ENCODE measurements around the gene OAT.

OAT gene

DNA sequence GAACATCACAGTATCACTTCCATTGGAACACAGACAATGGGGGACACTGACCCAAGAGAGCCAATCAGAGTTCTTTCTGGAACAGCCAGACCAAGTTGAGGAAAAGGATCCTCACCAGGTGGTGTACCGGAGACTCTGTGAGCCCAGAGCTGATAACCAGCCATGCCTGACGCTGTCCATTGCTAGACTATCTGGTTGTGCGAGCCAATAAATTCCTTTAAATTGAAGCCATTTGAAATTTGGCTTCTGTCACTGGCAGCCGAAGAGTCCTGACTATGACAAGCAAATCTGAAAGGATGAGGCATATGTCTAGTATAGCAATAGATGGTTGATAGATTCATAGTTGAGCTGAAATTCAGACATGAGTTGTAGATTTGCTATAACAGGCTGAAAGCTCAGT lies 39.8 kb upstream of the OAT start:
- H3K4me3 ChIP-seq (ENCODE audit: low read depth, low read length), result no peak overlapping the region
- no peaks in the 10 kb centered on the region for H3K36me3 ChIP-seq (ENCODE audit: control insufficient read depth, insufficient read depth, low read length)
- no peaks in the 10 kb centered on the region for H3K27me3 ChIP-seq (ENCODE audit: control insufficient read depth, insufficient read depth, low read length)
- H3K27ac ChIP-seq (ENCODE audit: low read depth, low read length), result no peak overlapping the region
- no peak overlapping the region for H3K9ac ChIP-seq (ENCODE audit: low read length)
- no peaks in the 10 kb centered on the region for H3K9me3 ChIP-seq (ENCODE audit: control insufficient read depth, insufficient read depth, low read depth, low read length)
- H3K4me1 ChIP-seq (ENCODE audit: control insufficient read depth, insufficient read depth, low read length), result peaks cover 46% of the 10 kb centered on the region

DNA sequence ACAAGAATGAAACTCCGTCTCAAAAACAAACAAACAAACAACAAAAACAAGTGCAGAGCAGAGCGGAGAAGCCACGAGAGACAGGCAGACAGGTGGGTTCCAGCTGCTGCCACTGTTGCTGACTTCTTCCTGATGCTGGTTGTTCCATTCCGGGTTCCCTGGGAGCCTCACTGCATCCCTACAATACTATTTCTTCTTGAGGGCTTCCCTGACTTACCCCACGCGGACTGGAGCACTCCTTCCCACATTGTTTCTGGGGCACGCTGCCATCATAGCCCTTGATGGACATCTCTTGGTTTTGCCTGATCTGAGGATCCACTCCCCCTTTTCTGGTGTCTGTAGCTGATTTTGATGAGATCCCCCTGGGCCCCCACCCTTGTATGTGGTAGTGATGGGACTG lies 36.7 kb upstream of the OAT start:
- peaks cover 10% of the 10 kb centered on the region for H3K27me3 ChIP-seq (ENCODE audit: control insufficient read depth, insufficient read depth, low read length)
- no peak overlapping the region for H3K4me3 ChIP-seq (ENCODE audit: low read depth, low read length)
- H3K4me1 ChIP-seq (ENCODE audit: control insufficient read depth, insufficient read depth, low read length), result peaks cover 68% of the 10 kb centered on the region
- H3K36me3 ChIP-seq (ENCODE audit: control insufficient read depth, insufficient read depth, low read length), result no peaks in the 10 kb centered on the region
- no peak overlapping the region for H3K27ac ChIP-seq (ENCODE audit: low read depth, low read length)
- peak overlapping the region; percentile 19 for H3K9ac ChIP-seq (ENCODE audit: low read length)
- H3K9me3 ChIP-seq (ENCODE audit: control insufficient read depth, insufficient read depth, low read depth, low read length), result no peaks in the 10 kb centered on the region

DNA sequence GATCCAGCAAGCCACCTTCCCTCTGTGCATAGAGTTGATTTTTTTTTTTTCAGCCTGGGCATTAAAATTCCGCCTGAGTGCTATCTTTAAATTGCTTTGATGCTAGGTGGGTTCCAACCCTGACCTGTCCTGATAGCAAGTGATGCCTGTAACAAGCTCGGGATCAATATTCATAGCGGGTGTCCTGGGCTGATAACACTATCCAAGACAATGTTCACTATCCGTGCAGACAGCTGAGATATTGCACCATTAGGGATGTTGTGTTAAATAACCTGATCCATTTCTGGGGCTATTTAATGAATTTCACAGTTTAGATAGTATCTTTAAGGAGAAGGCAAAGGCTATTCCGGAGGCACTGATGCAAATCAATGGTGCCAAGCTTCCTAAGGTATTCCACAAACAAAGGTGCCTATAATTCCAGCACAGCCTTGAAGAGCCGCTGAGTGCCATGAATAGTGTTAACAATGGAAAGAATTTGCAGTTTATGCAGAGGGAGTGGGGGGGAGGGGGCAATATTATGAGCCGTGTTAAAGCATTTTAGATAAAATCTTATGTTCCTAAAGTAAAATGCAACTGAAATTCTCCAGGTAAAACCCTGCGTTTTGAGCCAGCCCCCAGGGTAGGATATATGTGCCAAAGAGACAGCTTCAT lies 35.4 kb upstream of the OAT start:
- no peaks in the 10 kb centered on the region for H3K9me3 ChIP-seq (ENCODE audit: control insufficient read depth, insufficient read depth, low read depth, low read length)
- H3K27ac ChIP-seq (ENCODE audit: low read depth, low read length), result peak overlapping the region; percentile 73; the same call in 1 of the 2 replicates
- peaks cover 67% of the 10 kb centered on the region for H3K4me1 ChIP-seq (ENCODE audit: control insufficient read depth, insufficient read depth, low read length)
- peaks cover 21% of the 10 kb centered on the region for H3K27me3 ChIP-seq (ENCODE audit: control insufficient read depth, insufficient read depth, low read length)
- peak overlapping the region; percentile 49 for H3K9ac ChIP-seq (ENCODE audit: low read length)
- no peaks in the 10 kb centered on the region for H3K36me3 ChIP-seq (ENCODE audit: control insufficient read depth, insufficient read depth, low read length)
- H3K4me3 ChIP-seq (ENCODE audit: low read depth, low read length), result peak overlapping the region; percentile 11

DNA sequence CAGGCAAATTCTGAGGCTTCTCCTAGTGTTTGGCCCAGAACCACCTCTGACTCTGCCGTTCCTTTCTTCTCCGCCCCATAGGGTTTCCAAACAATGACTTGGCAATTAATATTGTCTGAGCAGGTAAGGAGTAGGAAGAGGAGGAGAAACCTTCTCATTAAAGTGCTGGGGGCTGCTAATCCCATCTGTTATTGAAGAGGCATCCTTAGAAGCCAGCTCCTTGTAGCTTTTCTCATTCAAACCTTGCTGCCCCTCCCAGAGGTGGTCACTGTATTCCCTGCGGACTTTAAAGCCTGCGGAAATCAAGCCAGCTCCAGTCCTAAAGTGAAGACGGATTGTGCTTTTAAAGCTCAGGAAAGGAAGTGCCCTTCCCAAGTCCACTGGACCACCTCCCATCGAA lies 32.6 kb upstream of the OAT start:
- Histone ChIP-seq H3K4me1 (ENCODE audit: control insufficient read depth, insufficient read depth, low read length) (peaks cover 50% of the 10 kb centered on the region), H3K4me3 (ENCODE audit: low read depth, low read length) (peak overlapping the region; percentile 58), H3K27ac (ENCODE audit: low read depth, low read length) (peak overlapping the region; percentile 69; the same call in 1 of the 2 replicates), H3K27me3 (ENCODE audit: control insufficient read depth, insufficient read depth, low read length) (peaks cover 49% of the 10 kb centered on the region), H3K9me3 (ENCODE audit: control insufficient read depth, insufficient read depth, low read depth, low read length) (no peaks in the 10 kb centered on the region), H3K36me3 (ENCODE audit: control insufficient read depth, insufficient read depth, low read length) (no peaks in the 10 kb centered on the region), H3K9ac (ENCODE audit: low read length) (peak overlapping the region; percentile 86)

DNA sequence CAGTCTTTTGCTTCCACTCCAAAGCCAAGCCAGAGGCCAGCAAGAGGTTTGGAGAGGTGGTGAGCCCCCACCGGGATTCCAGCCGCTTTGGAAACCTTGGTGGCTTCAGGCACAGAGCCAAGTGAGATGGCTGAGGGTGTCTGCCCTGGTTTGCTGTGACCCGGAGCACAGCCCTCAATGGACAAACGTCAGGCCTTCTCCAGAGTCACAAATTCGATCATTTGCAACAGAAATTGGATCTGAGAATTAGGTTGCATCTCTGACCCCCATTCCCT lies 32.0 kb upstream of the OAT start:
- peak overlapping the region; percentile 58 for H3K4me3 ChIP-seq (ENCODE audit: low read depth, low read length)
- peak overlapping the region; percentile 86 for H3K9ac ChIP-seq (ENCODE audit: low read length)
- H3K36me3 ChIP-seq (ENCODE audit: control insufficient read depth, insufficient read depth, low read length), result no peaks in the 10 kb centered on the region
- no peaks in the 10 kb centered on the region for H3K9me3 ChIP-seq (ENCODE audit: control insufficient read depth, insufficient read depth, low read depth, low read length)
- H3K27ac ChIP-seq (ENCODE audit: low read depth, low read length), result peak overlapping the region; percentile 69; the same call in 1 of the 2 replicates
- peaks cover 54% of the 10 kb centered on the region for H3K27me3 ChIP-seq (ENCODE audit: control insufficient read depth, insufficient read depth, low read length)
- peaks cover 45% of the 10 kb centered on the region for H3K4me1 ChIP-seq (ENCODE audit: control insufficient read depth, insufficient read depth, low read length)

DNA sequence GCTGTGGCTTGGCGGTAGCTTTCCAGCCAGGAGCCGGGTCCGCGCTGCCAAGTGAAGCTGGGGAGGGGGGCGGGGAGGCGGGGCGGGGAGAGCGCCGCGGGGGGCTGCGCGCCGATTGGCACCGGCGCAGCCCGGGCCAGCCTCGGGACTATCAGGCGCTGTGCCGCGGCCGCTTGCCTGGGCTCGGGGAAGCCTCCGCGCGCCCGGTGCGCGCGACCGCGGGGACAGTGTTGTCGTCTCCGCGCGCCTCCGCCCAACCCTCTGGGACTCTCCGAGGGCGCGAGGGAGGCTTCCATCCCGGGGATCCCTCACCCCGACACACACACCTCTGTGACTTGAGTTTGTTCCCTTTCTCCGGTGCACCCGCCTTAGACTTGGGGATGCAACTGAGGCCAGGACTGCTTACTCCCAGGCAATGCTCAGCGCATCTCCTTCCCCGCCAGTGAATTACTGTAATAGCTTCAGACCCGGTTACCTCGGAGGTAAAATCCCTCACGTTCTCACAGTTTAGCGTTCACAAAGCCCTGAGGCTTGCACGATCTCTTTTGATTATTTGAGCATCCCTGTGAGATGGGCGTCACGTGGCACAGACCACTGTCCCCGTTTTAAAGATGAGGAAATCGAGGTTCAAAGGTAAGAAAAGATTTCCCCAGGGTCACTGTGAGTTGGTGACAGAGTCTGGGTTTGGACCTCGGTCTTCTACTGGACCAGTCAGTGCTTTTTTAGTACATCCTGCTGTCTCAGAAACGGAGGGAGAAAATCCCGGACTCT lies 31.5 kb upstream of the OAT start, which contains the start of gene NKX1-2:
TSS of gene NKX1-2 (minus strand) at position 24 of the 771 bp plus-strand sequence. CDS start 92 bp downstream, outside the sequence.
- Histone ChIP-seq H3K9ac (ENCODE audit: low read length) (peak within 1 kb of the TSS; percentile 86), H3K27ac (ENCODE audit: low read depth, low read length) (peak within 1 kb of the TSS; percentile 69; the same call in 1 of the 2 replicates), H3K36me3 (ENCODE audit: control insufficient read depth, insufficient read depth, low read length) (no peaks in the 10 kb centered on the region), H3K27me3 (ENCODE audit: control insufficient read depth, insufficient read depth, low read length) (peaks cover 56% of the 10 kb centered on the region), H3K4me3 (ENCODE audit: low read depth, low read length) (peak within 1 kb of the TSS; percentile 58), H3K9me3 (ENCODE audit: control insufficient read depth, insufficient read depth, low read depth, low read length) (no peaks in the 10 kb centered on the region), H3K4me1 (ENCODE audit: control insufficient read depth, insufficient read depth, low read length) (peaks cover 40% of the 10 kb centered on the region)

DNA sequence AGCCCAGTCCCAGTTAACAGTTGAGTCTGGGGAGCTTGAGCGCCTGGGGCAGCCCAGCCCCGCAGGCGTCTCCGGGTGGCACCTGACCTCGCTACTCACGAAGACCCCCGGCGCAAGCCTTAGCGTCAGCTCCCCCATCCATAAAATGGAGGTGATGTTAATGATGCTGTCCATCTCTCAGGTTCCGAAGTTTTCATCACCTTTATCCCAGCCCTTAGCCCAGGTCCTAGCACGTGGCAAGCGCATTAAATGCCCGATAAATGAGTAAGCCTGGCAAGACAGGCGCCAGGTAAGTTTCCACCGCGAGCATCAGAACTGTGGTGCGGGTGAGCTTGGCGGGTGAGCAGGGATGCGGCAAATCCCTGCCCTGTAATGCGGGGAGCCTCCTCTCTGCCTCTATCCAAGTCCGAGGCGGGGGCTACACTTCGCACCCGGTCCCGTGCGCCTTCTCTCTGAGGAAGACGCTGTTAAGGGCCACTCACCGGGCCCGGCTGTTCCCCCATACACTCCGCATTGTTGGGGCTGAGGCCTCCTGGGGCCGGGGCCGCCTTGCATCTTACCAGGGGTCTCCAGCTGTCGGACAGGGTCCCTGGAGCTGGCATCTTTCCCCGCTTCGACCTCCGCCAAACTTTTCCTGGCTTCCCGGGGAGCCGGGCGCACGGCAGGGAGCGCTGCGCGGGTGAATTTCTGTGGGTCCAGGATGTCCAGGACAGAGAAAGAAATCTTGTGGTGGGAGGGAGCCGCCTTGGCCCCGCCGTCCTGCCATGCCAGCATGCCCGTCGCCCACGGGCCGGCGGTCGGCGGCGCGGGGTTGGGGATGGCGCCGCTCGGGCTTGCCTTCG lies 30.7 kb upstream of the OAT start:
- Histone ChIP-seq H3K4me1 (ENCODE audit: control insufficient read depth, insufficient read depth, low read length) (peaks cover 32% of the 10 kb centered on the region), H3K4me3 (ENCODE audit: low read depth, low read length) (peak overlapping the region; percentile 58), H3K27me3 (ENCODE audit: control insufficient read depth, insufficient read depth, low read length) (peaks cover 56% of the 10 kb centered on the region), H3K9me3 (ENCODE audit: control insufficient read depth, insufficient read depth, low read depth, low read length) (no peaks in the 10 kb centered on the region), H3K27ac (ENCODE audit: low read depth, low read length) (peak overlapping the region; percentile 62; the same call in 1 of the 2 replicates), H3K36me3 (ENCODE audit: control insufficient read depth, insufficient read depth, low read length) (no peaks in the 10 kb centered on the region), H3K9ac (ENCODE audit: low read length) (peak overlapping the region; percentile 79)

DNA sequence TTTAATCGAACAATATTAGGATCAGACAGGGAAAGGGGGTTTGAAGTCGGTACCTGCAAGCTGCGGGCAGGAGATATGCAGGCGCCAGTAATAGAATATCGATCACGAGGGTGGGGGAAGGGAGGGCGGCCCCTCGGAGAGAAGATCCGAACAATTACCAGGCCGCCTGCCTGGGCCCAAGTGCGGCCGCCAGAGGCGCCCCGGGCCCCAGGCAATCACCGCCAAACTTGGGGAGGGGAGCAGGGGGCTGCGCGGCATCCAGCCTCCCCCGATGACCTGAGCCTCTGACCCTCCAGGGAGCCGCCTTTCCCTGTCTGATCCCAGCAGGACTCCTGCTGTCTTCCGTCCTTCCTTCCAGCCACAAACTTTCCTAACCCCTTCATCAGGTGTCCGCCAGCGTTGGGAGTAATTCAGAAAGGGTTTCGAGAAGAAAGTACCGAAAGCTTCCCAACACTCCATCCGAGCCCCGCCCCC lies 30.0 kb upstream of the OAT start:
- Histone ChIP-seq H3K9me3 (ENCODE audit: control insufficient read depth, insufficient read depth, low read depth, low read length) (no peaks in the 10 kb centered on the region), H3K27me3 (ENCODE audit: control insufficient read depth, insufficient read depth, low read length) (peaks cover 56% of the 10 kb centered on the region), H3K27ac (ENCODE audit: low read depth, low read length) (no peak overlapping the region), H3K4me1 (ENCODE audit: control insufficient read depth, insufficient read depth, low read length) (peaks cover 26% of the 10 kb centered on the region), H3K9ac (ENCODE audit: low read length) (peak overlapping the region; percentile 79), H3K4me3 (ENCODE audit: low read depth, low read length) (peak overlapping the region; percentile 58), H3K36me3 (ENCODE audit: control insufficient read depth, insufficient read depth, low read length) (no peaks in the 10 kb centered on the region)

DNA sequence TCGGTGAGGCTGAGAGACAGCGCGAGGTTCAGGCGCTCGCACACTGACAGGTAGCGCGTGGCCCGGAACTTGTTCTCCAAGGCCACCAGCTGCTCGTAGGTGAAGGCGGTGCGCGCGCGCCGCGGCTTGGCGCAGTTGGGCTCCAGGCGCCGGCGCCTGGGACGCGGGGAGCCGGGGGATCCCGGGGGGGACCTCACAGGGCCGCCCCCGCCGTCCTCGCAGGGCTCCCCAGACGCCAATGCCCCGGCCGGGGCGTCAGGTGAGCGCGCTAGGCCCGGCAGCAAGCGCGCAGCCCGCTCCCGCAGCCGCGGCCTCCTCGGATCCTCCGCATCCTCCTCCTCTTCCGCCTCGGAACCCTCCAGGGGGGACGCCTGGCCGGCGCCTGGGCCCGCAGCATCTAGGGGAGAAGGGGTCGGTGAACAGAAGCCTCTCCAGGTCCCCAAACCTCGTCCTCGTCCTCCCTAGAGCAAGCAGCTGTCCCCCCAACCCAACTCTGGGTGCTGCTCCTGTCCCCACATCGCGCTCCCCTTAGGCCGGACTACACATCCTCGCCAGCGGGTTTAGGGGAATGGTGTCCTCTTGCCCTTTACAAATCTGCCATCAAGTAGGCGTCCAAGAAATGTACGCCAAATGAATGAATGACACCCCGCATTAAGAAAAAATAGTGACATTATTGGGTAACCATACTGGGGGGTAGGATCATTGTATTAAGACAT lies 29.2 kb upstream of the OAT start:
- peaks cover 21% of the 10 kb centered on the region for H3K4me1 ChIP-seq (ENCODE audit: control insufficient read depth, insufficient read depth, low read length)
- H3K27ac ChIP-seq (ENCODE audit: low read depth, low read length), result no peak overlapping the region
- peak overlapping the region; percentile 65 for H3K9ac ChIP-seq (ENCODE audit: low read length)
- peaks cover 56% of the 10 kb centered on the region for H3K27me3 ChIP-seq (ENCODE audit: control insufficient read depth, insufficient read depth, low read length)
- no peaks in the 10 kb centered on the region for H3K9me3 ChIP-seq (ENCODE audit: control insufficient read depth, insufficient read depth, low read depth, low read length)
- H3K36me3 ChIP-seq (ENCODE audit: control insufficient read depth, insufficient read depth, low read length), result no peaks in the 10 kb centered on the region
- H3K4me3 ChIP-seq (ENCODE audit: low read depth, low read length), result peak overlapping the region; percentile 58
